H1 (cell line): ENCODE measurements around the gene TEAD3.

Source experiments
- CTCF ChIP-seq, 3 experiments: IDR thresholded peaks; 1 replicate in 2 of 3; 2 replicates in 1 of 3; pipeline versions ENCODE4 v1.5.1 to v1.6.1; 2011; ENCODE audit warnings: low read length in 3 of 3, mild to moderate bottlenecking in 3 of 3, inconsistent platforms in 2 of 3, low read depth in 1 of 3, moderate library complexity in 1 of 3; ENCODE audit not compliant: insufficient read depth in 1 of 3; ENCODE audit errors: control extremely low read depth in 1 of 3
- EGR1 ChIP-seq: IDR thresholded peaks from 2 replicates; pipeline ENCODE4 v1.6.1; 2011; ENCODE audit warnings: low read depth, low read length, borderline replicate concordance
- EP300 ChIP-seq, 2 experiments: IDR thresholded peaks; 1 replicate in 1 of 2; 2 replicates in 1 of 2; pipeline ENCODE4 v1.6.1; 2011 to 2012; ENCODE audit warnings: low read depth in 2 of 2, low read length in 2 of 2, mild to moderate bottlenecking in 2 of 2, borderline replicate concordance in 1 of 2, inconsistent platforms in 1 of 2, moderate library complexity in 1 of 2
- EZH2 ChIP-seq: fragments of 200-600 bp; sonication (generic); IDR thresholded peaks from 2 replicates; pipeline ENCODE4 v1.7.1; 2012; ENCODE audit warnings: low read depth, mild to moderate bottlenecking, moderate library complexity, low read length, inconsistent platforms; ENCODE audit not compliant: severe bottlenecking
- GTF2F1 ChIP-seq: IDR thresholded peaks from 2 replicates; pipeline ENCODE4 v1.6.1; 2012; ENCODE audit warnings: low read depth, low read length, improper control_type of control experiment, borderline replicate concordance
- MAFK ChIP-seq: IDR thresholded peaks from 2 replicates; pipeline ENCODE4 v1.6.1; 2012; ENCODE audit warnings: low read depth, mild to moderate bottlenecking, improper control_type of control experiment, low read length
- MAX ChIP-seq: IDR thresholded peaks from 2 replicates; pipeline ENCODE4 v1.6.1; 2012; ENCODE audit warnings: inconsistent platforms
- POLR2A ChIP-seq, 2 experiments: IDR thresholded peaks; 1 replicate in 1 of 2; 2 replicates in 1 of 2; pipeline ENCODE4 v1.6.1; 2011; ENCODE audit warnings: low read depth in 2 of 2, low read length in 2 of 2, mild to moderate bottlenecking in 2 of 2; ENCODE audit errors: control extremely low read depth in 1 of 2
- POLR2AphosphoS5 ChIP-seq: IDR thresholded peaks from 2 replicates; pipeline ENCODE4 v1.6.1; 2011; ENCODE audit warnings: low read depth, low read length
- SP2 ChIP-seq: IDR thresholded peaks from 2 replicates; pipeline ENCODE4 v1.6.1; 2012; ENCODE audit warnings: mild to moderate bottlenecking, low read length, inconsistent platforms
- TAF1 ChIP-seq: IDR thresholded peaks from 2 replicates; pipeline ENCODE4 v1.6.1; 2011; ENCODE audit warnings: mild to moderate bottlenecking, low read depth, low read length
- TCF12 ChIP-seq: IDR thresholded peaks from 2 replicates; pipeline ENCODE4 v1.6.1; 2011; ENCODE audit warnings: low read depth, mild to moderate bottlenecking, low read length

GRCh38 chr6:35522660-35523658, 26.1 kb upstream of the TEAD3 start:
- no peak for TF ChIP-seq MAFK
- TF ChIP-seq TAF1: no peak
- no peak for TF ChIP-seq POLR2A (IDR thresholded peaks at IDR 0.05; ENCODE audit: control extremely low read depth in 1 of 2, low read depth in 2 of 2, low read length in 2 of 2)
- TF ChIP-seq EP300 (IDR thresholded peaks at IDR 0.05; ENCODE audit: borderline replicate concordance in 1 of 2, low read depth in 2 of 2, low read length in 2 of 2): no peak
- peak; percentile 94 to 98 (median 94) for TF ChIP-seq CTCF (IDR thresholded peaks at IDR 0.05; ENCODE audit: control extremely low read depth in 1 of 3, insufficient read depth in 1 of 3, low read depth in 1 of 3, low read length in 3 of 3)
- no peak for TF ChIP-seq MAX
- no peak for TF ChIP-seq TCF12
- TF ChIP-seq POLR2AphosphoS5: no peak
- TF ChIP-seq EGR1: no peak
- no peak for TF ChIP-seq GTF2F1
- no peak for TF ChIP-seq EZH2
- TF ChIP-seq SP2: no peak
